22Rv1 (cell line): Measurements from ENCODE around the gene ACTN3.

Source experiments
- CTCF ChIP-seq: fragments of 450-650 bp; IDR thresholded peaks from 2 replicates; pipeline ENCODE4 v1.5.1; 2017; ENCODE audit warnings: mild to moderate bottlenecking
- ZFX ChIP-seq: fragments of 450-650 bp; IDR thresholded peaks from 2 replicates; pipeline ENCODE4 v1.6.1; 2017; ENCODE audit warnings: antibody characterized with exemption, borderline replicate concordance

DNA sequence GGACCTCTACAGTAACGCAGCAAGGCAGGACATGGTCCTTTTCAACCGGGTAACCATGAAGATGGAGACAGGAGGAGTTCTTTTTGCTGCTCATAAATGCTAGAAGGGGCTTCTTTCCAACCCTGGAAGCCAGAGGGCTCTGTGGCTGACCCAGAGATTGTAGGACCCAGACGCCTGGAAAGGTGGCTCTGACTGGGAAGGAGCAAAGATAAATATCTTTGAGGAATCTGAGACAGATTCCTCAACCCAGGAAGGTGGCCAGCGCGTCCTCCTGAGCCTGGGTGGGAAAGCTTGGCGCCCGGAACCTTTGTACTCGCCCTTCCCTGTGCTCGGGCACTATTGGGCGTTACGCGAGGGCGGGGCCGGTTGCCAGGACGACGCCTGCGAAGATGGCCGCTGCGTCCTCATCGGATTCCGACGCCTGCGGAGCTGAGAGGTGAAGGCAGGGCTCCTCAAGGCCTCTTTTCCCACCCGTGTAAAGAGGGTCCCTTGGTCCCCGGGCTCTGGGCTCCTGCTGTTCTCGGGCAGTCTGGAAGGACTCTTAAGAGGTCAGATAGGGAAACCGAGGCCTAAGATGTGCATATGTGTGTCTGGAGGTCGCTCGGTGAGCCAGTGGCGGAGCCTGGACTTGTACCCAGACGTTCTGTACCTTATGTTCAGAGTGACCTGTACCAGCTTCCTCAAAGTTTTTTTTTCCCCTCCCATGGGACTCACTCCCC lies 36.3 kb upstream of the ACTN3 start, which contains the start of gene BBS1:
- no peak for TF ChIP-seq CTCF
- no peak for TF ChIP-seq ZFX
